HG03457 (cell line): ENCODE data around the gene GRAMD1A.

Experiments
- ATAC-seq: cut with Tn5 transposase; IDR thresholded peaks from one replicate; pipeline ENCODE4 v1.9.1; 2021; ENCODE audit warnings: moderate number of reproducible peaks; ENCODE audit not compliant: unreplicated experiment

GRAMD1A gene

GRCh38 chr19:35070471-35070870 lies 70.3 kb downstream of the GRAMD1A start:
- ATAC-seq, result no peak

DNA sequence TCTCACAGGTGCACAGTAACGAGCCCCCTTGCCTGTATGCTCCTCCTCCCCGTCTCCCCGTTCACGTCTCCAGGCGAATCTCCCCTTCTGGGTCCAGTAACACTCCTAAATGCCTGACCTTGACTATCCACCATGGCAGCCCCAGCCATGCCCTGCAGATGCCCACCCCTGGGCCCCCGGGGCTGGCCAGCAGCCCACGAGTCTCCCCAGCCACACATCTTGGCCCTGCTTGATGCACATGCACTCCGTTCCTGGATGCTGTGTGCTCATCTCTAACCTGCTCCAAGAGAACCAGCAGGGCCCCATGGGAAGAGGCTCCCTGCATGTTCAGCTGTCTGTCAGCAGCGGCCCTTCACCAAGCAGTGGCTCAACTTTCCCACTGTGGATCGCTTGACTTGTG lies 73.4 kb downstream of the GRAMD1A start:
- no peak for ATAC-seq

DNA sequence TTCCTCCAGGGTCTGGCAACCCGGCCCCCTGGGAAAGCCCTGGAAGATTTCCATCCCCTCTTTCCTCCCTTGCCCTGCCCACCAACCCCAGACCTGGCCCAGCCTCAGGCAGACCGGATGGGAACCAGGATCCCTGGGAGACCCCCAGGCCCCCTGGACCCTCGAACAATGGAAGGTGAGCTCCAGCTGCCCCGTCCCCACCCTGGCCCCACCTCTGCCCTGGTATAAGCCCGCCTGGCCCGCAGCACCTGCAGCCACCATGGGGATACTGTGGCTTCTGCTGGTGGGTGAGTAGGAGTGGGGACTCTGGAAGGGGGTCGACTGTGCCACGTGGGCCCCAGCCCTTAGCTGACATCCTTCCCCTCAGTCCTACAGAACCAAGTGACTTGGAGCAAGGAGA lies 73.8 kb downstream of the GRAMD1A start:
- ATAC-seq, result no peak

DNA sequence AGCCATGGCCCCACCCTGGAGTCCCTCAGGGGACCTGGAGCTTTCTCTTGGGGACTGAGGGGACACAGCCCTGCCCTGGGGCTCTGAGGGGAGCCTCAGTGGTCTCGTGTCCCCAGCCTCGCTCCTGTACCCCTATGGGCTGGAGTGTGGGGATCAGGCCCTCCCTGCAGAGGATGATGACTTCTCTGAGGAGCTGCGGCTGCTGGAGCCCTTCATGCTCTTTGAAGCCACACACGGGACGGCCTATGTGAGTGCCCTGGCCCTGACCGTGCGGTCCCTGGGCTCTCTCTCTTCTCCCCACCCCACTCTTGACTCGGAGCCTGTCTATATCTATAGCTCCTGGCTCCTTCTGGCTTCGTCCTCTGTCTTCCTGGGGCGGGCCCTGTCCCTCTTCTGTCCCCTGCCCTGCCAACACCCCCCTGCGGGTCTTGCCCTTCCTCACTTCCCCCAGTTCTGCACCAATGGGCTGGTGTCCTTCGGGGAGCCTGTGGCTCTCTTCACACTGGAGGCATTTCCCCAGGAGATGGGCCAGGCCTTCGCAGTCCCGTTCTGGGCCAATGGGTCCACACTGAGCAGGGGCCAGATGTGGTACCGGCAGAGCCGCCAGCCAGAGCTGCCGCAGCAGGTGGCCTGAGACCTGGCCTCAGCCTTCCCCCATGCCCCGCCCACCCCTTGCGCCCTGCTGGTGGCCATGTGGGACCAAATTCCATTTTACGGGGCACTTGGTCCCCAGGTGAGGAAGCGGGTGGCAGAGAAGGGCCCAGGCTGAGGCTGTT lies 74.5 kb downstream of the GRAMD1A start:
- no peak for ATAC-seq

DNA sequence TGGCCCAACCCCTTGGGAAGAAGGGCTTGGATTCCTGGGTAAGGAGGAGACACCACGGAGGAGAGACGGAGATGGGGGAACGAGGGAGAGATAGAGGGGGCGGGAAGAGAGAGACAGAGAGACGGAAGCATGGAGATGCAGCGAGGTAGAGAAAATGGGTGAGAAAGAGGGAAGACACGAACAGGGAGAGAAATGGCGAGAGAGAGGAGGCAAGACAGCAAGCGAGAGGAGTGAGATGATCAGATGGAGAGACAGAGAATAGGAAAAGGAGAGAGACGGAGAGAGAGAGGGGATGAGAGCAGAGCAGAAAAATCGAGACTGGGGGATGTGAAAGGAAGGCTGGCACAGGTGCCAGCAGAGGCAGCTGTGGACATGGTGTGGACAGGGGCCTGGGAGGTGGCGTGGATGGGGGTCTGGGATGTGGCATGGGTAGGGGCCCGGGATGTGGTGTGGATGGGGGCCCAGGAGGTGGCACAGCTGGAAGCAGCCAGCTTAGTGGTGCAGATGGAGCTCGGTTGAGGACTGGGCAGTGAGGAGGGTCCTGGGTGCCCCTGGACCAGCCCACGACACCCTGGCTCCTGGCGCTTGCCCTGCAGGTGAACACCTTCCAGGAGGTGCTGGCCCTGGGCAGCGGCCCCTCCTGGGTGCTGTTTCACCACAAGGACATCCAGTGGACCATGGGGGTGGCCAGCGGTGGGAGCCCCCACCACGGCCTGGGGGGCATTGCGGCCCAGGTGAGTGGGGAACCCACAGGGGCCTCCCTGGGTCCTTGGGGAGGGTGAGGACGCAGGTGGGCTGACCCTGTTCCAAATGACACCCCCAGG lies 75.3 kb downstream of the GRAMD1A start:
- ATAC-seq, result no peak

DNA sequence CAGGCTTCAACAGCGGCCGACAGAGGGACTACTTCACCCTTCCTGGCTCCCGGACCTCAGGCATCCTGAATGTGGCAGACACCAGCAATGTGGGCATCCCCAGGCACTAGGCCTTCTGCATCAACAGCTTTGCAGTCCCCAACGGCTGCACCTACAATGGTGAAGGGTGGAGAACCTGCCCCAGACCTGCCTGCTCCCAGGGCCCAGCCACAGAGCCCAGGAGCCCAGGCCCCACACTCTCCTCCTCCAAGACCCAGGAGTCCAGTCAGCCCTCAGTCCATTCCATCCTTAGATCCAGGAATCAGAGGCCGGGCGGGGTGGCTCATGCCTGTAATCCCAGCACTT lies 75.9 kb downstream of the GRAMD1A start:
- ATAC-seq, result no peak
